GM21360 (cell line): ENCODE data around the gene MS4A3.
"Not testable (repeated sequence)": the region's sequence is repeated elsewhere in the genome, so short reads cannot be mapped to it uniquely, and the experiment has no call there.

Experiments
- ATAC-seq: cut with Tn5 transposase; IDR thresholded peaks from one replicate; pipeline ENCODE4 v1.9.1; 2021; ENCODE audit warnings: mild to moderate bottlenecking, moderate library complexity; ENCODE audit not compliant: unreplicated experiment

Gene MS4A3

DNA sequence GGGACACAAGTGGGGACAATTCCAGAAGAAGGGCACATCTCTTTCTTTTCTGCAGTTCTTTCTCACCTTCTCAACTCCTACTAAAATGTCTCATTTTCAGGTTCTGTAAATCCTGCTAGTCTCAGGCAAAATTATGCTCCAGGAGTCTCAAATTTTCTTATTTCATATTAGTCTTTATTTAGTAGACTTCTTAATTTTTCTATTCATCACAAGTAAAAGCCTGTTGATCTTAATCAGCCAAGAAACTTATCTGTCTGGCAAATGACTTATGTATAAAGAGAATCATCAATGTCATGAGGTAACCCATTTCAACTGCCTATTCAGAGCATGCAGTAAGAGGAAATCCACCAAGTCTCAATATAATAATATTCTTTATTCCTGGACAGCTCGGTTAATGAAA lies 31.9 kb downstream of the MS4A3 start, which contains the start of gene MS4A2:
MS4A2 (plus strand) TSS at position 301 of the 400 bp plus-strand sequence. CDS start 102 bp downstream, outside the sequence.
- ATAC-seq, result no peak

DNA sequence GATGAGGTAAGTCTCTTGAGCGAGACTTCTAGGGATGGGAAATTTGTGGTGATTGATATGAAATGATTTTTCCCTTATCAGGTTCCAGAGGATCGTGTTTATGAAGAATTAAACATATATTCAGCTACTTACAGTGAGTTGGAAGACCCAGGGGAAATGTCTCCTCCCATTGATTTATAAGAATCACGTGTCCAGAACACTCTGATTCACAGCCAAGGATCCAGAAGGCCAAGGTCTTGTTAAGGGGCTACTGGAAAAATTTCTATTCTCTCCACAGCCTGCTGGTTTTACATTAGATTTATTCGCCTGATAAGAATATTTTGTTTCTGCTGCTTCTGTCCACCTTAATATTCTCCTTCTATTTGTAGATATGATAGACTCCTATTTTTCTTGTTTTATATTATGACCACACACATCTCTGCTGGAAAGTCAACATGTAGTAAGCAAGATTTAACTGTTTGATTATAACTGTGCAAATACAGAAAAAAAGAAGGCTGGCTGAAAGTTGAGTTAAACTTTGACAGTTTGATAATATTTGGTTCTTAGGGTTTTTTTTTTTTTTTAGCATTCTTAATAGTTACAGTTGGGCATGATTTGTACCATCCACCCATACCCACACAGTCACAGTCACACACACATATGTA lies 39.1 kb downstream of the MS4A3 start:
- no peak for ATAC-seq

DNA sequence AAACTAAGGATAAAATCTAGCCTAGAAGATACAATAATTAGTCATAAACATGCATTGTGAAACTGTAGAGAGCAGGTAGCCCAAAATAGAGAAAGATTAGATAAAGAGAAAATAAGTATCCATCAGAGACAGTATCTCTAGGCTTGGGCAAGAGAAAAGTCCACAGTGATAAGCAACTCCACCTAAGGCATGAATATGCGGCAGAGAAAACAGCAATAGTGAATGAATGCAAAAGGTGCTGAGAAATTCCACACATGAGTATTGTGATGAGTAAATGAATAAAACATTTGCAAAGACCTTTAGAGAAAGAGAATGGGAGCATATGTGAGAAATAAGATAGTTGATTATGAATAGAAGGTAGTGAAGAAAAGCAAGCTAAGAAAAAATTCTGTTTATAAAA lies 40.7 kb downstream of the MS4A3 start:
- ATAC-seq, result no peak

DNA sequence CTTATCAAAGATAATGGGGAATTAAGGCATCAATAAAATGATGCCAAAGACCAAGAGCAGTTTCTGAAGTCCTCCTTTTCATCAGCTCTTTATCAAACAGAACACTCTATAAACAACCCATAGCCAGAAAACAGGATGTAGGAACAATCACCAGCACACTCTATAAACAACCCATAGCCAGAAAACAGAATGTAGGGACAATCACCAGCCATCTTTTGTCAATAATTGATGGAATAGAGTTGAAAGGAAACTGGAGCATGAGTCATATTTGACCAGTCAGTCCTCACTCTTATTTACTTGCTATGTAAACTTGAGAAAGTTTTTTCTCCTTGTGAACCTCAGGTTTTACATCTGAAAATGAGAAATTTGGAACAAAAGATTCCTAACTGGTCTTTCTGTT lies 42.0 kb downstream of the MS4A3 start:
- ATAC-seq, result no peak

DNA sequence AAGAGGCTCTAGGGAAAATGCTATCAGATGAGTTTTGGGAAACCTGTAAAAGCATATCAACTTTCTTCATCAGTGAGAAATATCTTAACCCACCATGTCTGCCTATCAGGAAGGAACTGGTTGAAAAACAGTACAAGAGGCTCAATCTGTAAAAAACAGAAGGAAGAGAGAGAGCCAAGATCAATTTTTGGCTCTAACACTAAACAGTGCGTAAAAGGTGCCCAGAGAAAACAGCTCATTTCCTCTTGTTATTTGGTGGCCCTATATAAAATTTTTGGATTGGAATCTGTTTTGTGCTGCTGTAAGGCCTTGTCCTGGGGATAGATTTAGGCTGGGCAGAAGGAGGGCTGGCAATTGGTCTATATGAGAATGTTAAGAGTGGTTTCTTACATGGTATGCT lies 44.1 kb downstream of the MS4A3 start:
- ATAC-seq, result no peak

DNA sequence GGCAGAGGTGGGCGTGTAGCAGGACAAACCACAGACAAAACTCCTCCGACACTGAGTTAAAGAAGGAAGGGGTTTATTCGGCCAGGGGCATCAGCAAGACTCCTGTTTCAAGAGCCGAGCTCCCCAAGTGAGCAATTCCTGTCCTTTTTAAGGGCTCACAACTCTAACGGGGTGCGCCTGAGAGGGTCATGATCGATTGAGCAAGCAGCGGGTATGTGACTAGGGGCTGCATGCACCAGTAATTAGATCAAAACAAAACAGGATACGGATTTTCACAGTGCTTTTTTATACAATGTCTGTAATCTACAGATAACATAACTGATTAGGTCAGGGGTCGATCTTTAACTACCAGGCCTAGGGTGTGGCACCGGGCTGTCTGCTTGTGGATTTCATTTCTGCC lies 44.9 kb downstream of the MS4A3 start:
- not testable (repeated sequence) for ATAC-seq

DNA sequence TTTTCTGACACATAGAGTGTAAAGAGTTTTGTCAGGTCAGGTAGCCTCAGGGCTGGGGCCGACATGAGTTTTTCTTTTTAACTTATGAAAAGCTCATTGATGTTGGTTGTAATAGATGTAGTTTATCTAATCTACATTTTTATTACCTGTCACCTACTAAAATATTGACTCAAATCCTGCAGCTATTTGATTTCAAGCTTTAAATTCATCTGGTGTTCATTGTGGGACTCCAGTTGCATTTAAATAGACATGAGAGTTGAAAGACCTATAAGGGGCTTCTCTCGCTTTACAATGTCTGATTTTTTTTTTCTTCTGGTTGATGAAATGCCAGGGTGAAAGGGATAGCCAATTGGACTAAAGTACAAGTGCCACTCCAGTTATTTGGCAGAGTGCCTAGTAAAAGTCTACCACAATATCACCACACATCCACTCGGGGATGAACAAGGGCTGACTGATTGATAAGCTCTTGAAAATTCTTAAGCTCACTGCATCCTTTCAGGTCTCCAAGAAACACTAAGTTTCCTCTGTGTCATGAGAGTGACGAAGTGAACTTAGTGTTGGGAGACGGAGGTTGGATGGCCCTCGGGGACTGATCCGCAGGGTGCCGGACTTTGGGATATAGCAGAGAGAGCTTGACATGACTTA lies 48.1 kb downstream of the MS4A3 start:
- not testable (repeated sequence) for ATAC-seq

DNA sequence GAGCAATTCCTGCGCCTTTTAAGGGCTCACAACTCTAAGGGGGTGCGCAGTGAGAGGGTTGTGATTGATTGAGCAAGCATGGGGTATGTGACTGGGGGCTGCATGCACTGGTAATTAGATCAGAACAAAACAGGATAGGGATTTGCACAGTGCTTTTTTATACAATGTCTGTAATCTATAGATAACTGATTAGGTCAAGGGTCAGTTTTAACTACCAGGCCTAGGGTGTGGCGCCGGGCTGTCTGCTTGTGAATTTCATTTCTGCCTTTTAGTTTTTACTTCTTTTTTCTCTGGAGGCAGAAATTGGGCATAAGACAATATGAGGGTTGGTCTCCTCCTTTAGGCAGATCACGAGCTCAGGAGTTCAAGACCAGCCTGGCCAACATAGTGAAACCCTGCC lies 52.2 kb downstream of the MS4A3 start:
- not testable (repeated sequence) for ATAC-seq

DNA sequence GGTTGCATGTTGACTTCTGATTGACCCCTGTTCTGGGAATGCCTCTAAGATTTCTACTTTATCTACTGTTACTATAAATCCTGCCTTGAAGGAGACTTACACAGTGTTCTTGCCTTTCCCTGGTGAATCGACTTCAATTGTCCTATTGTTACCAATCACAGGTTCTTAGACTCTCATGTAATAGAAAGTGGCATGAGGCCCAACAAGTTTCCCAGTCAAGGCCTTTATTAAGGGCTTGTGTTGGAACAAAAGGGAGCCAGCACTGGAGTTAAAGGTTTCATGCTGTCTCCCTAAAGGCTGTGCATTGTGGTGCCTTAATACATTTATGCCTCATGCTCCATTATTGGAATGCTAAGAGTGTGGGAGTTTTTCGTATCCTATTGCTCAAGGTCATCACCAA lies 55.3 kb downstream of the MS4A3 start:
- no peak for ATAC-seq

DNA sequence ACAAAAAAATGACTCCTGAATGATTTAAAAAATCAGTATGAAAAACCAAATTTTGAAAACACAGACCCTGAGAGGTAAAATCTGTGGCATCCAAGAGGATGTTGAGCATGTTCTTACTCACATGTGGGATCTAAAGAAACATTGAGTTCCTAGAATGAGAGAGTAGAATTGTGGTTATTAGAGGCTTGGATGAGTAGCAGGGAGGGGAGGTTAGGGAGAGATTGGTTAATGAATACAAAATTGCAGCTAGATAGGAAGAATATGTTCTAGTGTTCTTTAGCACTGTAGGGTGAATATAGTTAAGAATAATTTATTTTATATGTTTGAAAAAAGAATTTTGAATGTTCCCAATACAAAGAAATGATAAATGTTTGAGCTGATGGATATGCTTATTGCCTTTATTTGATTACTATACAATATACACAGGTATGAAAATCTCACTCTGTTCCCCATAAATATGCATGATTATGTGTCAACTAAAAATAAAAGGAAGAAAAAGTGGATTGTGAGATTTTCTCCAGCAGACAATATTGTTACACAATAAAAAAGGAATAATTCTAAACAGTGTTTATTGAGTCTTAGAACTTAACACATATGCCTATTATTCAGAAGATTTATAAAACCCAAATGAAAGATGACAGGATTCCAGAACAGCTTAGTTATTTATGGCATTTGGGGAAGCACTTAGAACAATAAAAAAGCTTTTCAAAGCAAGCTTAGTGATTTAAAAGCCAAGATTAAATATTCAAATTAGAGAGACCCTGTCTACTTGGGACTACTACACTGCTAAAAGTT lies 60.7 kb downstream of the MS4A3 start:
- no peak for ATAC-seq

DNA sequence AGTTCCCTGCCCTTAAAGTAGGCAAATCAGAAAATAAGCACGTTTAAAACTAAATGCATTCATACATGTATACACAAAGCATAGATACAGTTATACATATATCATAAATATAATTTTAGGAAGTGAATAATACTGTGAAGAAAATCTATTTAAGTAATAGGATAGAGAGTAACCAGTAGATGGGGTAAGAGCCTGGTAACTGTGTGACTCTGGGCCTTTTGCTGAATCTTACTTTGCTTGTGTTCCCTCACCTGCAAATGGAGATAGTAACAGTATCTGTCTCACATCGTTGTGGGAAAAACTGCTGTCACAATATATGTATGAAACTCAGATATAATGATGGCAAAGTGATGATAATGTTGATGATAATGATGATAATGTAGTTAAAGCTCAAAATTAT lies 61.9 kb downstream of the MS4A3 start:
- no peak for ATAC-seq

DNA sequence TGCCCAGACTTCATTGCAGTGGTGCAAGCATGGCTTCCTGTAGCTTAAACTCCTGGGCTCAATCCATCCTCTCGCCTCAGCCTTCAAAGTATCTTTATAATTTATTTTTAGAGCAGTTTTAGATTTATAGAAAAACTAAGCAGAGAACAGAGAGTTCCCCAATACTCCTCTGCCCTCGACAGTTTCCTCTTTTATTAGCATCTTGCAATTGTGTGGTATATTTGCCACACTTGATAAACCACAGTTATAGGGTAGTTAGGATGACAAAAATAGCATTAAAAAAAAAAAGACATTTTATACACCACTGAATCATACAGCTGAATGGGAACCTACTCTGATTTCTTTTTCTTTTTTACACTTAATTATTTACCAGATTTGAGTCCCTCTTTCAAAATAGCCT lies 63.2 kb downstream of the MS4A3 start:
- no peak for ATAC-seq
